ENCODE results near the gene DSPP.

The DSPP gene

DNA sequence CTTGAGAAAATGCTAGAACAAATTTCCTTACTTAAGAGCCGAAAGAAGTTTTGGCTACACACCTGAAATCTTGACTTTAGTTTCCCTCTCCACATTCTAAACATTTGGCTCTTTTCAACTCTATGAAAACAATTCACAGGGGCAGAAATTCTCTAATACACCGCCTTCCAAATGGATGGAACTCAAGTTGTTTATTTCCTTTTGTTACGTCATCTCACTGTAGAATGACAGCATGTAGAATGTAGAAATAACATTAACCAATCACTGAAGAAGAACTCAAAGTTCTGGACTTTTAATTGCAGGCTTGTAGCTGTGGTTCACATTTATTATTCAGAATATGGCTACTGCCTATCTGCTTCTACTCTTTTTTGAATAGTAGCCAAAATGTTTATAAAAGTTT, 43.6 kb downstream of the DSPP start:
- TF ChIP-seq, protein P1, sequence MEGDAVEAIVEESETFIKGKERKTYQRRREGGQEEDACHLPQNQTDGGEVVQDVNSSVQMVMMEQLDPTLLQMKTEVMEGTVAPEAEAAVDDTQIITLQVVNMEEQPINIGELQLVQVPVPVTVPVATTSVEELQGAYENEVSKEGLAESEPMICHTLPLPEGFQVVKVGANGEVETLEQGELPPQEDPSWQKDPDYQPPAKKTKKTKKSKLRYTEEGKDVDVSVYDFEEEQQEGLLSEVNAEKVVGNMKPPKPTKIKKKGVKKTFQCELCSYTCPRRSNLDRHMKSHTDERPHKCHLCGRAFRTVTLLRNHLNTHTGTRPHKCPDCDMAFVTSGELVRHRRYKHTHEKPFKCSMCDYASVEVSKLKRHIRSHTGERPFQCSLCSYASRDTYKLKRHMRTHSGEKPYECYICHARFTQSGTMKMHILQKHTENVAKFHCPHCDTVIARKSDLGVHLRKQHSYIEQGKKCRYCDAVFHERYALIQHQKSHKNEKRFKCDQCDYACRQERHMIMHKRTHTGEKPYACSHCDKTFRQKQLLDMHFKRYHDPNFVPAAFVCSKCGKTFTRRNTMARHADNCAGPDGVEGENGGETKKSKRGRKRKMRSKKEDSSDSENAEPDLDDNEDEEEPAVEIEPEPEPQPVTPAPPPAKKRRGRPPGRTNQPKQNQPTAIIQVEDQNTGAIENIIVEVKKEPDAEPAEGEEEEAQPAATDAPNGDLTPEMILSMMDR (IDR thresholded peaks at IDR 0.05; ENCODE audit: low read depth, low read length) = no peak
- DNase-seq (ENCODE audit: extremely low read depth, low read depth) = no peak

DNA sequence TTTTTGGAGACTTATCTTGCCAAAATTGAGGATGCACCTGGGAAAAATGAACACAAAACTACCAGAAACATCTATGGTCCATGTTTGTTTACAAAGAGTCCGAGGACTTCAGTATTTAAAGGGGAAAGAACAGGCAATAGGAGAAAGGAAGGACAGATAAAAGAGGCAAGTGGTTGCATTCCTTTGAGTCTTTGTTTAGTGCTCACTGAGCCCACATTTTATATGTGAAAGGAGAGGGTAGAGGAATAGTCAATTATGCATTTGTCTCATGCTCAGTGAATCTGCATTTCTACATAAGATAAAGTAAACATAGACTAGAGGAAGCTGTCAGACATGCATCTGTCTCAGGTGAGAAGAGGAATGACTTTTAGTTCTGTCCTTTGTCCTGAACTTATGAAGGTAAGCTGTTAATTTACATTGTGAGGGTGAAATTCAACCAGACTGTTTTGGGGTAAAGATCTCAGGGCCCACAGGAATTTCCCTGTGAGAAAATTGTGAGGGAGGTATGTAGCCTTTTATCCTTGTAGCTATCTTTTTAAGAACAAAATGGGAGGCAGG, 46.2 kb downstream of the DSPP start:
- TF ChIP-seq, protein P1 (IDR thresholded peaks at IDR 0.05; ENCODE audit: low read depth, low read length) = no peak

DNA sequence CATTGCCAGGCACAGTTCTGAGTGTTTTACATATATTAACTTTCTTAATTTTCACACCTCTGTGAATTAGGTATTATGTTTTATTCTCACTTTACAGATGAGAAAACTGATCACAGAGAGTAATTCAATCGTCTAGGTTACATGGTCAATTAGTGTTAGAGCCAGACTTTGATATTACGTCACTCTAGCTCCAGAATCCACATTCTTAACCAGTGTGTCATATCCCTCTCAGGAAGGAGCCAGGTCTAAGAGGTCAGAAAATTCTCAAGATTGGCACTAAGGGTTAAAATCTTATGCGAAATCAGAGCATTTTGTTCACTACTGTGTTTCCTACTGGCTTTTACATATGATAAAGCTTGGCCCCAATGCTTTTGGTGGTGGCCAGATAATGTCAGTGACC, 49.2 kb downstream of the DSPP start:
- no peak for DNase-seq (ENCODE audit: extremely low read depth, low read depth)

More for the DNA sequence above, 46.2 kb downstream of the DSPP start:
- no peak for DNase-seq (ENCODE audit: extremely low read depth, low read depth)

DNA sequence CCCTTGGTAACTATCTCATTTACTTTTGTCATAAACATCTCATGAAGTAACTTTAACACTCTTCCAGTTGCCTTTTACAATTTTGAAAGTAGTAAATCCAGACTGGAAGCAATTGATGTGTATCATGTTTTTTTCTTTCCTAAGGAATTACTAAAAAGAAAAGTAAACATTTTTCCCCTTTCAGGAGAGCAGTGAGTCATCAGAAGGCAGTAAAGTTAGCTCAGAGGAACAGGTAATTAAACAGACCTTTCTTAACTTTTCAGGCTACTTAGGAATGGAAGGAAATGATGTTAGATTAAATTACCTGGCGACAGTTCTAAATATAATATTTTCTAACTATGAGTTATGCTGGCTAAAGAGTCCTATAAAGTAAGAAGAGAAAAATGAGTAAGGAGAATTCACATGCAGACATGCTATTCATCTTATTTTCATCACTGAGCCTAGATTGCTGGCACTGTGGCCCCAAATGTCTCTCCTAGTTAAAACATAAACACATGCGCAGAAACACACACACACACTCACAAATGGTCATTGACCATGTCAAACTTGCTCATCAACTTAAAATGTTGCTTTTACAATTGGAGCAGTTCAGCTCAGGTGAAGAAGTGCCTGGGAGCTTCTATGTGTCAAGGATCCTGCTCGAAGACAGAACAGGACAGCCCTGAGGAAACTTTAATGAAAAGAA, 51.1 kb downstream of the DSPP start:
- no peak for DNase-seq (ENCODE audit: extremely low read depth, low read depth)
- TF ChIP-seq, protein P1 (IDR thresholded peaks at IDR 0.05; ENCODE audit: low read depth, low read length) = no peak

More for the DNA sequence above, 49.2 kb downstream of the DSPP start:
- TF ChIP-seq, protein P1 (IDR thresholded peaks at IDR 0.05; ENCODE audit: low read depth, low read length) = no peak

DNA sequence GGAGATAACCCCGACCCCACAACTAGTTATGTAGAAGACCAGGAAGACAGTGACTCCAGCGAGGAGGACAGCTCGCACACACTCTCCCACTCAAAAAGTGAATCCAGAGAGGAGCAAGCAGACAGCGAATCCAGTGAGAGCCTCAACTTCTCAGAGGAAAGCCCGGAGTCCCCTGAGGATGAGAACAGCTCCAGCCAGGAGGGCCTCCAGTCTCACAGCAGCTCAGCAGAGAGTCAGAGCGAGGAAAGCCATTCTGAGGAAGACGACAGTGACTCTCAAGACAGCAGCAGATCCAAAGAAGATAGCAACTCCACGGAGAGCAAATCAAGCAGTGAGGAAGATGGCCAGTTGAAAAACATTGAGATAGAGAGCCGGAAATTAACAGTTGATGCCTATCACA, 54.5 kb downstream of the DSPP start:
- TF ChIP-seq, protein P1 (IDR thresholded peaks at IDR 0.05; ENCODE audit: low read depth, low read length) = no peak
- no peak for DNase-seq (ENCODE audit: extremely low read depth, low read depth)
